ENCODE data around the gene RPL6.
"Not testable (repeated sequence)": the region's sequence is repeated elsewhere in the genome, so short reads cannot be mapped to it uniquely, and the experiment has no call there.

Gene RPL6

DNA sequence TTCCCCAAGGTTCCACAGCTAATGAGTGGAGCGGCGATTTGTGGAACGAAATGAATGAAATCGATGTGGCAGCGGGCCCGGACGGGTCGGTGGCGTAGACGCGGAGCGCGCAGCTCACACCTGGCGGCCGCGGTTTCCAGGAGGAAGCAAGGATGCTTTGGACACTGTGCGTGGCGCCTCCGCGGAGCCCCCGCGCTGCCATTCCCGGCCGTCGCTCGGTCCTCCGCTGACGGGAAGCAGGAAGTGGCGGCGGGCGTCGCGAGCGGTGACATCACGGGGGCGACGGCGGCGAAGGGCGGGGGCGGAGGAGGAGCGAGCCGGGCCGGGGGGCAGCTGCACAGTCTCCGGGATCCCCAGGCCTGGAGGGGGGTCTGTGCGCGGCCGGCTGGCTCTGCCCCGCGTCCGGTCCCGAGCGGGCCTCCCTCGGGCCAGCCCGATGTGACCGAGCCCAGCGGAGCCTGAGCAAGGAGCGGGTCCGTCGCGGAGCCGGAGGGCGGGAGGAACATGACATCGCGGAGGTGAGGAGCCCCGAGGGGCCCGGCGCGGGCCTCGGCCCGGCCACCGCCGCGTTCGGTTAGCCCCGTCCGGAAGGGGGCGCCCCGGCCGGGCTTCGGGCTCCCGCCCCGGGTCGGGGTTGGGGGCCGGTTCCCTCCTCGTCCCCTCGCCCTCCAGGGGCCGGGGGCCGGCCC lies 9.3 kb upstream of the RPL6 start, which contains the start of gene PTPN11:
Gene PTPN11, plus strand, starts transcription at position 340 of the 689 bp plus-strand sequence. Its CDS starts 165 bp downstream, at position 505.
- peak; percentile 46 for DNase-seq (ENCODE audit: extremely low read depth, low read depth)
- TF ChIP-seq, protein P1, sequence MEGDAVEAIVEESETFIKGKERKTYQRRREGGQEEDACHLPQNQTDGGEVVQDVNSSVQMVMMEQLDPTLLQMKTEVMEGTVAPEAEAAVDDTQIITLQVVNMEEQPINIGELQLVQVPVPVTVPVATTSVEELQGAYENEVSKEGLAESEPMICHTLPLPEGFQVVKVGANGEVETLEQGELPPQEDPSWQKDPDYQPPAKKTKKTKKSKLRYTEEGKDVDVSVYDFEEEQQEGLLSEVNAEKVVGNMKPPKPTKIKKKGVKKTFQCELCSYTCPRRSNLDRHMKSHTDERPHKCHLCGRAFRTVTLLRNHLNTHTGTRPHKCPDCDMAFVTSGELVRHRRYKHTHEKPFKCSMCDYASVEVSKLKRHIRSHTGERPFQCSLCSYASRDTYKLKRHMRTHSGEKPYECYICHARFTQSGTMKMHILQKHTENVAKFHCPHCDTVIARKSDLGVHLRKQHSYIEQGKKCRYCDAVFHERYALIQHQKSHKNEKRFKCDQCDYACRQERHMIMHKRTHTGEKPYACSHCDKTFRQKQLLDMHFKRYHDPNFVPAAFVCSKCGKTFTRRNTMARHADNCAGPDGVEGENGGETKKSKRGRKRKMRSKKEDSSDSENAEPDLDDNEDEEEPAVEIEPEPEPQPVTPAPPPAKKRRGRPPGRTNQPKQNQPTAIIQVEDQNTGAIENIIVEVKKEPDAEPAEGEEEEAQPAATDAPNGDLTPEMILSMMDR (IDR thresholded peaks at IDR 0.05; ENCODE audit: low read depth, low read length): peak; percentile 6; the same call in 1 of the 2 replicates

DNA sequence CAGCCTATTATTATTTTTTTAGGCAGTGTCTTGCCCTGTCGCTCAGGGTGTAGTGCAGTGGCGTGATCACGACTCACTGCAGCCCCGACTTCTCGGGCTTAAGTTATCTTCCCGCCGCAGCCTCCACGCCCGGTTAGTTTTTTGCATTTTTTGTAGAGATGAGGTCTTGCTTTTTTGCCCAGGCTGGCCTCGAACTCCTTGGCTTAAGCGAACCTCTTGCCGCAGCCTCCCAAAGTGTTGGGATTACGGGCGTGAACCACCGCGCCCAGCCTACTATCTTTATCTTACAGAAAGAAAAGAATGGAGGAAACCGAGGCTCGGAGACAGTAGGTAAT lies 8.8 kb upstream of the RPL6 start:
- TF ChIP-seq, protein P1 (IDR thresholded peaks at IDR 0.05; ENCODE audit: low read depth, low read length): no peak
- no peak for DNase-seq (ENCODE audit: extremely low read depth, low read depth)

DNA sequence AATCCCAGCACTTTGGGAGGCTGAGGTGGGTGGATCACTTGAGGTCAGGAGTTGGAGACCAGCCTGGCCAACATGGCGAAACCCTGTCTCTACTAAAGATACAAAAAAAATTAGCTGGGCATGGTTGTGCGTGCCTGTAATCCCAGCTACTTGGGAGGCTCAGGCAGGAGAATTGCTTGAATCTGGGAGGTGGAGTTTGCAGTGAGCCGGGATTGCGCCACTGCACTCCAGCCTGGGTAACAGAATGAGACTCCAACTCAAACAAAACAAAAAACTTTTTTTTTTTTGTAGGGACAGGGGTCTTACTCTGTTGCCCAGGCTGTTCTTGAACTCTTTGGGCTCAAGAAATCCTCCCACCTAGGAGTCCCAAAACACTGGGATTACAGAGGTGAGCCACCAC lies 6.1 kb upstream of the RPL6 start:
- DNase-seq (ENCODE audit: extremely low read depth, low read depth): not testable (repeated sequence)

DNA sequence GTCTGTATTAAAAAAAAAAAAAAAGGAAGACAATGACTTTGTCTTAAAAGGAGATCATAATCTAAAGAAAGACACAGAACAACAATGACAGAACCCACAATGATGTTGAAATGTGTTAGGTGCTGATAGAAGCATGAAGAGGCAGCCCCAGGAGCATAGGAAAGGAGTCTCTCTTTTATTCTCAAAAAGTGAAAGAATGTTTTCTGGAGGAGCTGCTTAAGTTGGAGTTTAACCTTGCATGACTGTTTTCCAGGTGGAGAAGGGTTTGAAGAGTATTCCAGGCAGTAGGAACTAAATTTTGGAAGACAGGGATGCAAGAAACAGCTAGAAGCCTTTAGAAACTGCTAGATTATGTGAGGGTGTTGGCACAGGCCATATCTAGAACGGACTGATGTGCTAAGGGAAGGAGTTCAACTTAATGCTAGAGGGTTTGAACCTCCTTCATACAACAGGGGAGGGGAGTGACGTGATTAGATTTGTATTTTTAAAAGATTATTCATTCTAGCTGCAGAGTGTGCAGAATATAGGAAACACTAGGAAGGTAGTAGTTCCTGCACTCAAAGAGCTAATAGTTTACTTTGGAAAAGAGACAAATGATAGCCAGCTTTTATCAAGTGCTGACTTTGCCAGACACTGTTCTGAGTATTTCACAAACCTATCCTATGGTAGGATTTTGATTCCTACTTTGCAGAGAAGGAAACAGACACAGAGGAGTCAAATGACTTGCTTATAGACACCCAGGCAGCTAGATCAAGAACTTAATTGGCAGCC lies 4.6 kb upstream of the RPL6 start:
- TF ChIP-seq, protein P1 (IDR thresholded peaks at IDR 0.05; ENCODE audit: low read depth, low read length): no peak
- DNase-seq (ENCODE audit: extremely low read depth, low read depth): no peak

DNA sequence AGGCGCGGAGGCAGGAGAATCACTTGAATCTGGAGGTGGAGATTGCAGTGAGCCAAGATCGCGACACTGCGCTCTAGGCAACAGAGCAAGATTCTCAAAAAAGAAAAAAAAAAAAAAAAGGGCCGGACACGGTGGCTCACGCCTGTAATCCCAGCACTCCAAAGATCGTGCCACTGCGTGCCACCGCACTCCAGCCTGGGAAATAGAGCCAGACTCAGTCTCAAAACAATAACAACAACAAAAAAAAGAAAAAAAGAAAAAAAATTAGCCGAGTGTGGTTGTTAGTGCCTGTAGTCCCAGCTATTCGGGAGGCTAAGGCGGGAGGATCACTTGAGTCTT lies 470 bp upstream of the RPL6 start:
- TF ChIP-seq, protein P1 (IDR thresholded peaks at IDR 0.05; ENCODE audit: low read depth, low read length): no peak

DNA sequence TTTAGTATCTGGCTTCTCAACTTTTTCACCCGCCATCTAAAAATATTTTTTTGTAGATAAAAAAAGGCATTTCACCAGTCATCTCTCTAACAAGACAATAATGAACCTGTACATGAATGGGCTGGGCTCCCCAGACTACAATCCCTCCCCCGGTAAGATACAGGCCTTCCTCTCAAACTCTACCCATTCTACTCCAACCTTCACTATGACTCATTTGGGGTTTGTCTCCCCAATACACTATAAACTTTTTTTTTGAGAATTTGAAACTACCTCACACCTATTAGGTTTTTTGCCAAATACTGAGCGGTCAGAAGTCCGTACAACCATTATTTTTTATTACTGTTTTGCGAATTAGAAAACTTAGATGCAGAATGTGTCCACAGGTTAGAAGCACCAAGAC lies 784 bp downstream of the RPL6 start:
- TF ChIP-seq, protein P1 (IDR thresholded peaks at IDR 0.05; ENCODE audit: low read depth, low read length): no peak
- no peak for DNase-seq (ENCODE audit: extremely low read depth, low read depth)

More for the DNA sequence above, 470 bp upstream of the RPL6 start:
- DNase-seq (ENCODE audit: extremely low read depth, low read depth): no peak

DNA sequence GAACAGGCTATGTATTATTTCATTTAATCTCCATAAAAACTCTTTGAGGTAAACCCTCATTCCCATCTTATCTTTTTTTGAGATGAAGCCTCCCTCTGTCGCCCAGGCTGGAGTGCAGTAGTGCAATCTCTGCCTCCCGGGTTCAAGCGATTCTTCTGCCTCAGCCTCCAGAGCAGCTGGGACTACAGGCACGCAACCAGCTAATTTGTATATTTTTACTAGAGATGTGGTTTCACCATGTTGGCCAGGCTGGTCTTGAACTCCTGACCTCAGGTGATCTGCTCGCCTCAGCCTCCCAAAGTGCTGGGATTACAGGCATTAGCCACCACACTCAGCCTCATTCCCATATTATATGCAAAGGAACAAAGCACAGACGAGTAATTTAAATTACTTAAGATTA lies 1.7 kb downstream of the RPL6 start:
- DNase-seq (ENCODE audit: extremely low read depth, low read depth): not testable (repeated sequence)

DNA sequence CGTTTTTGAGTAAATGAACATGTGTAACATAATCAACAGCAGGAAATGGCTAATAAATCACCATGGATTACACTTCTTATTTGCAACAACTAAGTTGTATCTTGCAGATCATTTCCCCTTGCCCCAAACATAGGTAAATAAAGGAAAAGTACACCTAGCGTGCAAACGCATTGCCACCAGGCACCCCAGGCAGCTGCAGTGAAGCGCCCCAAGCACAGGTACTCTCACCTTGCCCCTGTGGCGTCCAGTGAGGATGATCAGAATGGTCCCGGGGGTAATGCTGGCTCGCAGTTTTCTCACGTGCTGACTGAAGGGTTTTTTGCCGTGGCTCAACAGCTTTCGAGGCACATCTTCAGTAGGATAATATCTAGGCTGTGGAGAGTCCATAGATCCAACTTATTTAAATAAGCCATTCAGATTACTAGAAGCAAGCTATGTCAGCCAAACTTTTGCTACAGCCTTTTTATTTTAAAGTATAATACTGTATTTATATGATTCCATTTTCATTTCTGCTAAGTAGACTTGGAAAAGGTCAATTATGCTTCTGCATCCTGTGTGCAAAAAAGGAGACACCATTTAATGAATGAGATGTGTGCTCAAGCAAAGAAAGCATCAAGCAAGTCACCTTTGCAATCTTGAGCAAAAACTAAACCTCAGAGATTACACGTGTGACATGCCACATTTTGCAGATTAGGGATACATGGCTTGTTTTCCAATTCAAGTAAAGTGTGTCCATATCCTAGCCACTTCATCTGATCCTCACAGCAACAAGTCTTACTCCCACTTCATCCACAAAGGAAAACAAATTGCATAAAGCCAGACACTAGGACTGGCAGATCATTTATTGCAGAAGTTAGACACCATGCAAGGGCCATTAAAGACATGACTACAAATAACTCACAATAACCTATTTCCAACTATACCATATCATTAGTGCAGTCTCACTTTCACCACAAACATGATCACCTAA lies 2.6 kb downstream of the RPL6 start:
- no peak for DNase-seq (ENCODE audit: extremely low read depth, low read depth)
- TF ChIP-seq, protein P1 (IDR thresholded peaks at IDR 0.05; ENCODE audit: low read depth, low read length): no peak

Data from AG09319 (cell line).